ENCODE results near the gene OSER1.

Gene OSER1

DNA sequence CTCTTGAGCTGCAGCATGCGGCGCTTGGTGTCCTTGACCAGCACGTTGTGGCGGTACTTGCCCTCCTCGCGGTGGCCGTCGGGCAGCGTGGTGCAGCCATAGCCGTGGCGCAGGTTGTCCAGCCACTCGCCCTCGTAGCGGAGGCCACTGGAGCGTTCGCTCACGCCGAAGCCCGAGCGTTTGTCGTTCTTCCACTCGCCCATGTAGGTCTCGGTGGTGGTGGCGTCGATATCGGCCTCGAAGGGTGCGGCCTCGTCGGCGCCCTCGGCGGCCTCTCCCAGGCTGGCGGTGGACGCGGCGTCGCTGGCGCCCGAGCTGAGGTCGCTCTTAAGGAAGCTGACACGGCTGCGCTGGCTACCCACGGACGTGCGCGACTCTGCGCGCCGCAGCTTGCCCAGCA, 50.9 kb downstream of the OSER1 start:
- no peak overlapping the region for H3K27ac ChIP-seq (ENCODE audit: low read depth, low read length, severe bottlenecking)
- no peak overlapping the region for H3K4me3 ChIP-seq (ENCODE audit: extremely low read depth, insufficient read depth, low read length, poor library complexity, severe bottlenecking)
- peaks cover 38% of the 10 kb centered on the region for H3K36me3 ChIP-seq (ENCODE audit: control insufficient read depth, insufficient read depth, low read length)
- peaks cover 3% of the 10 kb centered on the region for H3K4me1 ChIP-seq (ENCODE audit: control insufficient read depth, insufficient read depth, low read length, poor library complexity, severe bottlenecking)
- peaks cover 4% of the 10 kb centered on the region for H3K9me3 ChIP-seq (ENCODE audit: control insufficient read depth, low read length)
- 96 to 98% methylated on average over 50 of the region's 50 CpGs for WGBS, 2 experiments (ENCODE audit: insufficient coverage in 2 of 2)

DNA sequence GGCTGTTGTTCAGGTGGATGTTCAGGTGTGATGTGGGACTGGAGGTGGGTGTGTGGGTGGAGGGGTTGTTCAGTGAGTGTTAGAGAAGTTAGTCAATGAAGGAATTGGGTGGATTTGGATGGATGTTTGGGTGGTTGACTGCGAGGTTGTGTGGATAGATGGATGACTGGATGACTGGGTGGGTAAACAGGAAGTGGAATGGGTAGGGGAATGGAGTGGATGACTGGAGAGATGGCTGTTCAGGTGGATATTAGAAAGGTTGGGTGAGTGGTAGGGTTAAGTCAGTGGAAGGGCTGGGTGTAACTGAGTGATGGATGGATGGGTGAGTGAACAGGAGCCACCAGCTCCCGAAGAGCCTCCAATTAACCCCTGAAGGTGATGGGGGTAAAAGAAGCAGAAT, 51.4 kb downstream of the OSER1 start:
- no peak overlapping the region for H3K27ac ChIP-seq (ENCODE audit: low read depth, low read length, severe bottlenecking)
- peaks cover 4% of the 10 kb centered on the region for H3K9me3 ChIP-seq (ENCODE audit: control insufficient read depth, low read length)
- 92 to 94% methylated on average over 1 to 2 of the region's 2 CpGs for WGBS, 2 experiments (ENCODE audit: insufficient coverage in 2 of 2)

DNA sequence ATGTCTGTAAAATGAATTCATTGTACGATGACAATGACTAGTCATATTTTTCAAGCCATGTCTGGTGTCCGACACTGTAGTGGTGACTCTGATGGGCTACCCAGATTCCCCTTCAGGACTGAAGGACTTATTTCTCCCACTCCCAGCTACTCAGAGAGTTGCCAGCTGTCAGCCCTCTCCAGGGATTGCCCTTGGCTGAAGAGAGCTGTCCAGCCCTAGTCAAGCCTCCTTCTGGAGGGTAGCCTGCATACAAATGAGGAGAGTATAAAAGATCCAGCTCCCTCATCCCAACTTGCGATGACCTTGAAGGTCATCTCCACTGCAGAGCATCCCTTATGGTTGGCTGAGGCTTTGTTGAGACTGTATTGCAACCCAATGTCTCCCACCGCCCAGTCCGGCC, 53.5 kb downstream of the OSER1 start:
- no peak overlapping the region for H3K27ac ChIP-seq (ENCODE audit: low read depth, low read length, severe bottlenecking)
- H3K4me1 ChIP-seq (ENCODE audit: control insufficient read depth, insufficient read depth, low read length, poor library complexity, severe bottlenecking): peaks cover 9% of the 10 kb centered on the region
- no peaks in the 10 kb centered on the region for H3K9me3 ChIP-seq (ENCODE audit: control insufficient read depth, low read length)
- H3K36me3 ChIP-seq (ENCODE audit: control insufficient read depth, insufficient read depth, low read length): peaks cover 40% of the 10 kb centered on the region
- WGBS, 2 experiments (ENCODE audit: insufficient coverage in 2 of 2): 94 to 97% methylated on average over 3 of the region's 5 CpGs
- no peak overlapping the region for H3K4me3 ChIP-seq (ENCODE audit: extremely low read depth, insufficient read depth, low read length, poor library complexity, severe bottlenecking)

More for the DNA sequence above, 51.4 kb downstream of the OSER1 start:
- Histone ChIP-seq H3K36me3 (ENCODE audit: control insufficient read depth, insufficient read depth, low read length) (peaks cover 38% of the 10 kb centered on the region), H3K4me3 (ENCODE audit: extremely low read depth, insufficient read depth, low read length, poor library complexity, severe bottlenecking) (no peak overlapping the region), H3K4me1 (ENCODE audit: control insufficient read depth, insufficient read depth, low read length, poor library complexity, severe bottlenecking) (peaks cover 5% of the 10 kb centered on the region)

DNA sequence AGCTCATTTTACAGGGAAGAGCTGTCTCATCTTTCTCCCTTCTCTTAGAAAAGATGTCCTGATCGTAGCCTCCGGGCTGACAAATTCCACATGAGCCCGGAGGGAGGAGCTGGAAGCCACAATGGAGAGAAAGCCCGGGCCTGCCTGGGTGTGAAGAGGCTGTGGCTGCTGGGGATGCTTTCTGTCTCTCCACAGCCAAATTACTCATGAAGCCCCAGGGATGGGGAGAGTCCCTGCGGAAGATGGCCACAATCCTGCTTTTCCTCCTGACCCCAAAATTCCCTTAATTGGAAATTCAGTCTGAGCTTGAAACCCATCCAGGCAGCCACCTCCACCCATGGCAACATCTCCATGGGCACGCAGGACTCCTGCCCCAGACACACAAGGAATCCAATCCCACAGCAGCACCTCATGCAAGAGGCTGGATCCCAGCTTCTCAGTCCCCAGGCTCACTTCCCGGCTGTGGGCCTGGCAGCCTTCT, 56.0 kb downstream of the OSER1 start:
- Histone ChIP-seq H3K27ac (ENCODE audit: low read depth, low read length, severe bottlenecking) (no peak overlapping the region), H3K4me1 (ENCODE audit: control insufficient read depth, insufficient read depth, low read length, poor library complexity, severe bottlenecking) (peaks cover 15% of the 10 kb centered on the region), H3K4me3 (ENCODE audit: extremely low read depth, insufficient read depth, low read length, poor library complexity, severe bottlenecking) (no peak overlapping the region), H3K36me3 (ENCODE audit: control insufficient read depth, insufficient read depth, low read length) (peaks cover 40% of the 10 kb centered on the region), H3K9me3 (ENCODE audit: control insufficient read depth, low read length) (no peaks in the 10 kb centered on the region)
- WGBS, 2 experiments (ENCODE audit: insufficient coverage in 2 of 2): 58 to 63% methylated on average over 4 to 5 of the region's 7 CpGs

DNA sequence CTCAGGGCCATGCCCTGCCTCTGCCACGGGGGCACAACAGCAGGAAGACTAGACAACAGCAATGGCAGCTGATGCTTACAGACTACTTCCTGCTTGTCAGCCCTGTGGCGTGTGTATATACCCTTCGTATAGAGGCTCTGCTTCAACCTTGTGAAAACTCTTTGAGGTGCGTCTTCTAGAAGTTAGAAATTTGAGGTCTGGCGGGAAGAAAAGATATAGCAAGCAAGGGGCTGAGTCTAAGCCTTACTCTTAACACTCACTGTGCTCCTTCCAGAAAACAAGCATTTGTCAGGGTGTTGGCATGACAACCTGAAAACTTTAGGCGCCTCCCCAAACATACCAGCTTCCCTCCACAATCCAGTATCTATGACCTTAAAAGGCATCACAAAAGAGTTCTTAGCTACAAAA, 56.9 kb downstream of the OSER1 start:
- H3K27ac ChIP-seq (ENCODE audit: low read depth, low read length, severe bottlenecking): peak overlapping the region; percentile 61
- no peak overlapping the region for H3K4me3 ChIP-seq (ENCODE audit: extremely low read depth, insufficient read depth, low read length, poor library complexity, severe bottlenecking)
- H3K36me3 ChIP-seq (ENCODE audit: control insufficient read depth, insufficient read depth, low read length): peaks cover 35% of the 10 kb centered on the region
- H3K9me3 ChIP-seq (ENCODE audit: control insufficient read depth, low read length): no peaks in the 10 kb centered on the region
- H3K4me1 ChIP-seq (ENCODE audit: control insufficient read depth, insufficient read depth, low read length, poor library complexity, severe bottlenecking): peaks cover 15% of the 10 kb centered on the region
- 74 to 78% methylated on average over 5 of the region's 6 CpGs for WGBS, 2 experiments (ENCODE audit: insufficient coverage in 2 of 2)

DNA sequence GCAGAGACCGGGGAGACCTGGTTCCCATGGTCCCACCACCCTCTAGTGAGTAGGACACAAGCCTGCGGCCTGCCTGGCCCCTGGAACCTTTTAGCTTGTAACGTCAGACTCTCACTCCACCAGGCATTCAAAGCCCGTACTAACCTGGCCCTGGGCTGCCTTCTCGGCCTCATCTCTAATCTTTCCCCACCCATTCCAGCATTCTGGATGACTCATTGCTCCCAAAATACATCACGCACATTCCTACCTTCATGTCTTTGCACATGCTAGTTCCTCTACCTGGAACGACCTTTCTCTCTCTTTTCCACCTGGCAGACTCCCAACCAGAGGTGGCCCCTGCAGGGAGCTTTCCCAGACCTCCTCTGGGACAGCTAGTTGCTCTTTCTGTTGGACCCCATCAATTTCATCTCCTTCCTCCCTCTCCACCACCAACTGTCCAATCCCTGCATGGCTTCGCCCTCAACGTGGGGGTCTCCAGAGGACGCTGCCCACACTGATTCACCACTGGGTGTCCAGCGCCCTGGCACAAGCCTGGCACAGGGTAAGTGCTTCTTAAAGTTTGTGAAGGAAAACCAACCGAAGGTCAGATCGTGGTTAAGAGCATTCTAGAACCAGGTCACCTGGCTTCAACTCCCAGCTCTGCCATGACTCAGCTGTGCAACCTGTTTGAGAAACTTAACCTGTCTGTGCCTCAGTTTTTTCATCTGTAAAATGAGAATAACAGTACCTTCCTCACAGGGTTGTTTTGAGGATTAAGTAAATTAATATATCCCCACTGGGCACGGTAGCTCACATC, 58.8 kb downstream of the OSER1 start:
- H3K9me3 ChIP-seq (ENCODE audit: control insufficient read depth, low read length): no peaks in the 10 kb centered on the region

DNA sequence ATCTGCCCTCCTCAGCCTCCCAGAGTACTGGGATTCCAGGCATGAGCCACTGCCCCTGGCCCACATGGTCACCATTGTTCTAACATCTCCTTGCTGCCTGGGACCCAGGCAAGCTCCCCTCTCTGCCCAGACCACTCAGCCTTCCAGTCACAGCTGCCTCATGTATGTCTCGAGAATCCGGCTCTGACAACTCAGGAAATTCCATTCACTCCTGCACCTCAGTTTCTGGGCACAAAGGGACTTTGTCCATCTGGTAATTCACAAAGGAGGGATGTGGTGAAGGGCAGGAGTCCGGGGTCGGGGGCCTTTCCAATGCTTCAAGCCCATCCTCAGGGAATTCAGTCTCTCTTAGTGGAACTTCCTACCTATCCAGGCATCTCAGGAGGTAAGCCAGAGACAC, 64.3 kb downstream of the OSER1 start:
- peaks cover 15% of the 10 kb centered on the region for H3K4me1 ChIP-seq (ENCODE audit: control insufficient read depth, insufficient read depth, low read length, poor library complexity, severe bottlenecking)
- no peaks in the 10 kb centered on the region for H3K9me3 ChIP-seq (ENCODE audit: control insufficient read depth, low read length)
- no peak overlapping the region for H3K27ac ChIP-seq (ENCODE audit: low read depth, low read length, severe bottlenecking)
- WGBS, 2 experiments (ENCODE audit: insufficient coverage in 2 of 2): 86% methylated on average over 2 of the region's 4 CpGs; no CpG with 5 or more reads in 1 of the 2 experiments
- no peak overlapping the region for H3K4me3 ChIP-seq (ENCODE audit: extremely low read depth, insufficient read depth, low read length, poor library complexity, severe bottlenecking)
- peaks cover 19% of the 10 kb centered on the region for H3K36me3 ChIP-seq (ENCODE audit: control insufficient read depth, insufficient read depth, low read length)

More for the DNA sequence above, 58.8 kb downstream of the OSER1 start:
- WGBS, 2 experiments (ENCODE audit: insufficient coverage in 2 of 2): 87 to 88% methylated on average over 12 to 13 of the region's 14 CpGs
- peak overlapping the region; percentile 20 for H3K27ac ChIP-seq (ENCODE audit: low read depth, low read length, severe bottlenecking)
- H3K36me3 ChIP-seq (ENCODE audit: control insufficient read depth, insufficient read depth, low read length): peaks cover 32% of the 10 kb centered on the region
- no peak overlapping the region for H3K4me3 ChIP-seq (ENCODE audit: extremely low read depth, insufficient read depth, low read length, poor library complexity, severe bottlenecking)
- peaks cover 16% of the 10 kb centered on the region for H3K4me1 ChIP-seq (ENCODE audit: control insufficient read depth, insufficient read depth, low read length, poor library complexity, severe bottlenecking)

Data from mesodermal cell (in vitro differentiated cells).